ENCODE measurements around the gene CRKL.
"Not testable (repeated sequence)": the region's sequence is repeated elsewhere in the genome, so short reads cannot be mapped to it uniquely, and the experiment has no call there.

Gene CRKL

GRCh38 chr22:20901093-20902033 is 15.8 kb upstream of the CRKL start:
- not testable (repeated sequence) for H3K4me3 ChIP-seq (ENCODE audit: low read depth in 1 of 5, low read length in 5 of 5); H3K9ac ChIP-seq (ENCODE audit: low read length in 5 of 5); H3K4me1 ChIP-seq (ENCODE audit: control insufficient read depth in 5 of 5, insufficient read depth in 5 of 5, low read length in 5 of 5); H3K27me3 ChIP-seq (ENCODE audit: control insufficient read depth in 5 of 5, insufficient read depth in 4 of 5, low read length in 5 of 5); H3K9me3 ChIP-seq (ENCODE audit: control insufficient read depth in 5 of 5, low read length in 5 of 5); H3K27ac ChIP-seq (ENCODE audit: low read depth, low read length); H3K36me3 ChIP-seq (ENCODE audit: control insufficient read depth in 5 of 5, insufficient read depth in 5 of 5, low read length in 5 of 5)

- Histone ChIP-seq H3K4me3 (ENCODE audit: low read depth in 1 of 5, low read length in 5 of 5) (no peak overlapping the region), H3K27ac (ENCODE audit: low read depth, low read length) (no peak overlapping the region), H3K4me1 (ENCODE audit: control insufficient read depth in 5 of 5, insufficient read depth in 5 of 5, low read length in 5 of 5) (peaks cover 0 to 5% (median 0%) of the 10 kb centered on the region in 5 donors), H3K27me3 (ENCODE audit: control insufficient read depth in 5 of 5, insufficient read depth in 4 of 5, low read length in 5 of 5) (no peaks in the 10 kb centered on the region), H3K9me3 (ENCODE audit: control insufficient read depth in 5 of 5, low read length in 5 of 5) (no peaks in the 10 kb centered on the region), H3K9ac (ENCODE audit: low read length in 5 of 5) (no peak overlapping the region), H3K36me3 (ENCODE audit: control insufficient read depth in 5 of 5, insufficient read depth in 5 of 5, low read length in 5 of 5) (no peaks in the 10 kb centered on the region)
These were observed 14.1 kb upstream of the CRKL start for GRCh38 chr22:20903093-20903492.

DNA sequence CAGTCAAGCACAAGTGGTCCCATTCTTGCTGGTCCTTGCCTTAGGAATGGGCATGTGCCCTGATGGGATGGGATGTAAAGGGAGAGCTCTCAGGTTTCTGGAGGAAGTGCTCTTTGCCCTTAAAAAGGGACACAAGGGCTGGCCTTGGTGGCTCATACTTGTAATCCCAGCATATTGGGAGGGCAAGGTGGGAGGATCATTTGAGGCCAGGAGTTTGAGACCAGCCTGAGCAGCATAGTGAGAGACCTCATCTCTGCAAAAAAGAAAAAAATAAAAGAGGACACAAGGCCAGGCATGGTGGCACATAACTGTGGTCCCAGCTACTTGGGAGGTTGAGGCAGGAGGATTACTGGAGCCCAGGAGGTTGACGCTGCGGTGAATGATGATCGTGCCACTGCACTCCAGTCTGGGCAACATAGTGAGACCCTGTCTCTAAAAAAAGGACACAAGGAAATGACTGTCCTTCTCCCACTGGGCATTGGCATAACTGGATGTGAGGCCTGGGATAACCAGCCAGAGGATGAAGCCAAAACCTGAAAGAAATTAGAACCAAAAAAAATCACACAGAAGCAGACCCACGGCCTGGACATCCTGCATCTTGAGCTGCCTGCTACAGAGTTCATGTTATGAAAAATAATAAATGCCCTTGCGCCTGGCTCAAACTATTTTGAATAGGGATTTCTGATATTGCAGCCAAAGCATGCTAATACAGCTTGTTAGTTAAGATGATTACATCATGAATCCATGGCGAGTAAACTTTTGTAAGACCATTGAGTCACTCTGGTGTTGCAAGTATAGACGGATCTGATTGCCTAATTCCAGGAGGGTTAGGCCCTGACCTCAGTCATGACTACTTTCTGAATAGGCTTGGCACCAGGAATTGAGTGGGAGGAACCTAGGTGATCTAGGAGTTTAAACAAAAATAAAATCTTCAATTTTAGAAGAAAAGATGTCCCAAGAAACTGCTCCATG is 12.9 kb upstream of the CRKL start:
- Histone ChIP-seq H3K4me3 (ENCODE audit: low read depth in 1 of 5, low read length in 5 of 5) (no peak overlapping the region), H3K36me3 (ENCODE audit: control insufficient read depth in 5 of 5, insufficient read depth in 5 of 5, low read length in 5 of 5) (no peaks in the 10 kb centered on the region), H3K4me1 (ENCODE audit: control insufficient read depth in 5 of 5, insufficient read depth in 5 of 5, low read length in 5 of 5) (peaks cover 0 to 5% (median 0%) of the 10 kb centered on the region in 5 donors), H3K27me3 (ENCODE audit: control insufficient read depth in 5 of 5, insufficient read depth in 4 of 5, low read length in 5 of 5) (no peaks in the 10 kb centered on the region), H3K9me3 (ENCODE audit: control insufficient read depth in 5 of 5, low read length in 5 of 5) (no peaks in the 10 kb centered on the region), H3K27ac (ENCODE audit: low read depth, low read length) (peak overlapping the region; percentile 8), H3K9ac (ENCODE audit: low read length in 5 of 5) (no peak overlapping the region)

GRCh38 chr22:20904980-20905355 is 12.2 kb upstream of the CRKL start:
- Histone ChIP-seq H3K4me1 (ENCODE audit: control insufficient read depth in 5 of 5, insufficient read depth in 5 of 5, low read length in 5 of 5) (peaks cover 0 to 5% (median 0%) of the 10 kb centered on the region in 5 donors), H3K27me3 (ENCODE audit: control insufficient read depth in 5 of 5, insufficient read depth in 4 of 5, low read length in 5 of 5) (no peaks in the 10 kb centered on the region), H3K9ac (ENCODE audit: low read length in 5 of 5) (no peak overlapping the region), H3K27ac (ENCODE audit: low read depth, low read length) (no peak overlapping the region), H3K4me3 (ENCODE audit: low read depth in 1 of 5, low read length in 5 of 5) (no peak overlapping the region), H3K9me3 (ENCODE audit: control insufficient read depth in 5 of 5, low read length in 5 of 5) (no peaks in the 10 kb centered on the region), H3K36me3 (ENCODE audit: control insufficient read depth in 5 of 5, insufficient read depth in 5 of 5, low read length in 5 of 5) (no peaks in the 10 kb centered on the region)

DNA sequence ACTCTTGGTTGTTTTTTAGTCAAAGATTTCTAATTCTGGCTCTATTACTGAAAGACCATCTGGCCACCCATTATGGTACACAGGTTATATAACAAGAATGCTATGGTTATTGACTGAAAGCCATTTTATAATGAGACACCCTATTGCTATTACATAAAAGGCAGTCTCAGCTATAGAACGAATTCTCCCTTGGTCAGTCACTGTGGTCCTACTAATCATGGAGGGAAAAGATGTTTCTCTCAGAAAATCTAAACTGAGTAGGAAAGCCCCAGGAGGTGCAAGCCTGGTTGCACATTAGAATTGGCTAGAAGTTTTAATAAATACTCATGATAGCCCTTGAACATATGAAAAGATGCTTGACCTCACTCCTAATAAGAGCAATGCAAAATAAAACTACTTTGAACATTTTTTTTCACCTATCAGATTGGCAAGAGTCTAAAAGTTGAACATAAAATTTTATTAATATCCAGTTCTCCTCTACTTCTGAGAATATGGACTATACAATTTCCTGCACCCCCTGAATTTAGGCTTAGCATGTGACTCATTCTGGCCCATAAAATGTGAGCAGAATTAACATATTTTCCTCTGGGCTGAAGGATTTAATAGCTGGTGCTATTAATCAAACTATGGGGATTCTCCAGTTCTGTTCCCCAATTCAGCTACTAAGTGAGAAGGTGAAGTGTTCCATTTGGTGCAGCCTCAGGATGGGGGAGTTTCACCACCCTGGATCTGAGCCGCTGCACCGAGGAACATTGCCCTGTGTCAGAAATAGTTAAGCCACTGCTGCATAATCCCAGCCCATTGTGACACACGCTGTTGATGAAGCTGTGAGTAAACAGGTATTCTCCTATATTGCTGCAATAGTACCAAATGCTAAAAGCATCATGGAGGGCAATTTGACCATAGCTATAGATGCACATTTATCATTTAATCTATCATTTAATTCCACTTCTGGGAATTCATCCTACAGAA is 11.5 kb upstream of the CRKL start:
- Histone ChIP-seq H3K9me3 (ENCODE audit: control insufficient read depth in 5 of 5, low read length in 5 of 5) (no peaks in the 10 kb centered on the region), H3K4me3 (ENCODE audit: low read depth in 1 of 5, low read length in 5 of 5) (no peak overlapping the region), H3K27ac (ENCODE audit: low read depth, low read length) (no peak overlapping the region), H3K4me1 (ENCODE audit: control insufficient read depth in 5 of 5, insufficient read depth in 5 of 5, low read length in 5 of 5) (peaks cover 0 to 5% (median 0%) of the 10 kb centered on the region in 5 donors), H3K27me3 (ENCODE audit: control insufficient read depth in 5 of 5, insufficient read depth in 4 of 5, low read length in 5 of 5) (no peaks in the 10 kb centered on the region), H3K9ac (ENCODE audit: low read length in 5 of 5) (no peak overlapping the region), H3K36me3 (ENCODE audit: control insufficient read depth in 5 of 5, insufficient read depth in 5 of 5, low read length in 5 of 5) (no peaks in the 10 kb centered on the region)

- no peak overlapping the region for H3K4me3 ChIP-seq (ENCODE audit: low read depth in 1 of 5, low read length in 5 of 5)
- H3K4me1 ChIP-seq (ENCODE audit: control insufficient read depth in 5 of 5, insufficient read depth in 5 of 5, low read length in 5 of 5), result peaks cover 0 to 5% (median 0%) of the 10 kb centered on the region in 5 donors
- H3K36me3 ChIP-seq (ENCODE audit: control insufficient read depth in 5 of 5, insufficient read depth in 5 of 5, low read length in 5 of 5), result no peaks in the 10 kb centered on the region
- H3K27ac ChIP-seq (ENCODE audit: low read depth, low read length), result no peak overlapping the region
- H3K27me3 ChIP-seq (ENCODE audit: control insufficient read depth in 5 of 5, insufficient read depth in 4 of 5, low read length in 5 of 5), result no peaks in the 10 kb centered on the region
- no peak overlapping the region for H3K9ac ChIP-seq (ENCODE audit: low read length in 5 of 5)
- H3K9me3 ChIP-seq (ENCODE audit: control insufficient read depth in 5 of 5, low read length in 5 of 5), result no peaks in the 10 kb centered on the region
These were observed 10.8 kb upstream of the CRKL start for GRCh38 chr22:20906387-20906767.

DNA sequence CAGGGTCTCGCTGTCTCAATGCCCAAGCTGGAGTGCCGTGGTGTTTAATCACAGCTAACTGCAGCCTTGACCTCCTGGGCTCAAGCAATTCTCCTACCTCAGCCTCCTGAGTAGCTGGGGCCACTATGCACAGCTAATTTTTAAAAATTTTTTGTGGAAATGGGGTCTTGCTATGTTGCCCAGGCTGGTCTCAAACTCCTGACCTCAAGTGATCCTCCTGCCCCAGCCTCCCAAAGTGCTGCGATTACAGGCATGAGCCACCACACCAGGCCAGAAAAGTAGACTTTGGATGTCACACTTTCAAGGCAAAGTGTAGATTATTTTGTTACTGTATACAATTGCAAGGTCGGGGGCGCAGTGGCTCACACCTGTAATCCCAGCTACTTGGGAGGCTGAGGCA is 8.5 kb upstream of the CRKL start:
- not testable (repeated sequence) for H3K27me3 ChIP-seq (ENCODE audit: control insufficient read depth in 5 of 5, insufficient read depth in 4 of 5, low read length in 5 of 5); H3K4me1 ChIP-seq (ENCODE audit: control insufficient read depth in 5 of 5, insufficient read depth in 5 of 5, low read length in 5 of 5); H3K4me3 ChIP-seq (ENCODE audit: low read depth in 1 of 5, low read length in 5 of 5); H3K9me3 ChIP-seq (ENCODE audit: control insufficient read depth in 5 of 5, low read length in 5 of 5); H3K9ac ChIP-seq (ENCODE audit: low read length in 5 of 5); H3K36me3 ChIP-seq (ENCODE audit: control insufficient read depth in 5 of 5, insufficient read depth in 5 of 5, low read length in 5 of 5); H3K27ac ChIP-seq (ENCODE audit: low read depth, low read length)

DNA sequence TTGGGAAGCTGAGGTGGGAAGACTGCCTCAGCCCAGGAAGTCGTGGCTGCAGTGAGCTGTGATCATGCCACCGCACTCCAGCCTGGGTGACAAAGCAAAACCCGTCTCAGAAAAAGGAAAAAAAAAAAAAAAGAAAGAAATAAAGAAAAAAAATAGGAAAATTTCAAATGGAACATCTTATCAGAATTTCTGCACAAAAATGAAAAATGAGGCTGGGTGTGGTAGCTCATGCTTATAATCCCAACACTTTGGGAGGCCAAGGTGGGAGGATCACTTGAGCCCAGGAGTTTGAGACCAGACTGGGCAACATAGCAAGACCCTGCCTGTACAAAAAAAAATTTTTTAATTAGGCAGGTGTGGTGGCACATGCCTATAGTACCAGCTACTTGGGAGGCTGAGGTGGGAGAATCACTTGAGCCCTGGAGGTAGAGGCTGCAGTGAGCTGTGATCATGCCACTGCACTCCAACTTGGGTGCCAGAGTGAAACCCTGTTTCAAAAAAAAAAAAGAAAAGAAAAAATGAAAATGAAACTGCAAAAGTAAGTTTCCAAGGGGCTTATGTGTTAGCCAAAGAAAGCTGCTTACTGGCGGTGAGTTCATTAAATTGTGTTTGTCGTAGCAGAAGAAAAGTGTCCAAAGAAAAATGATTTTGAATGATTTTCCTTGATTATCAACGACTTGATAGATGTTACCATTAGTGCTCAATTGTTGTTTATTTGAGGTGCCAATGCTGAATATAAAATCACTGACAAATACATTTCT is 7.5 kb upstream of the CRKL start:
- no peak overlapping the region for H3K4me3 ChIP-seq (ENCODE audit: low read depth in 1 of 5, low read length in 5 of 5)
- H3K27me3 ChIP-seq (ENCODE audit: control insufficient read depth in 5 of 5, insufficient read depth in 4 of 5, low read length in 5 of 5), result no peaks in the 10 kb centered on the region
- H3K36me3 ChIP-seq (ENCODE audit: control insufficient read depth in 5 of 5, insufficient read depth in 5 of 5, low read length in 5 of 5), result no peaks in the 10 kb centered on the region
- H3K9ac ChIP-seq (ENCODE audit: low read length in 5 of 5), result no peak overlapping the region
- no peaks in the 10 kb centered on the region for H3K4me1 ChIP-seq (ENCODE audit: control insufficient read depth in 5 of 5, insufficient read depth in 5 of 5, low read length in 5 of 5)
- no peak overlapping the region for H3K27ac ChIP-seq (ENCODE audit: low read depth, low read length)
- H3K9me3 ChIP-seq (ENCODE audit: control insufficient read depth in 5 of 5, low read length in 5 of 5), result no peaks in the 10 kb centered on the region

DNA sequence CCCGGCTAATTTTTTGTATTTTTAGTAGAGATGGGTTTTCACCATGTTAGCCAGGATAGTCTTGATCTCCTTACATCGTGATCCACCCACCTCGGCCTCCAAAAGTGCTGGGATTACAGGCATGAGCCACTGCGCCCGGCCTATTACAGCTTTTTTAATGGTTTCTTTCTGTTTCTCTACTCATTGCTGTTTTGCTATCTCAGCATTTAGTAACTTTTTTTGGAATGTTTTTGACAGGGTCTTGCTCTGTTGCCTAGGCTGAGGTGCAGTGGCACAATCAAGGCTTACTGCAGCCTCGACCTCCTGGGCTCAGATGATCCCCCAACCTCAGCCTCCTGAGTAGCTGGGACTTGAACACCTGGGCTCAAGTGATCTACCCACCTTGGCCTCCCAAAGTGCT is 4.7 kb upstream of the CRKL start:
- H3K36me3 ChIP-seq (ENCODE audit: control insufficient read depth in 5 of 5, insufficient read depth in 5 of 5, low read length in 5 of 5), result no peaks in the 10 kb centered on the region
- H3K9me3 ChIP-seq (ENCODE audit: control insufficient read depth in 5 of 5, low read length in 5 of 5), result no peaks in the 10 kb centered on the region
- H3K27me3 ChIP-seq (ENCODE audit: control insufficient read depth in 5 of 5, insufficient read depth in 4 of 5, low read length in 5 of 5), result no peaks in the 10 kb centered on the region
- H3K9ac ChIP-seq (ENCODE audit: low read length in 5 of 5), result no peak overlapping the region
- peaks cover 0 to 5% (median 5%) of the 10 kb centered on the region in 5 donors for H3K4me1 ChIP-seq (ENCODE audit: control insufficient read depth in 5 of 5, insufficient read depth in 5 of 5, low read length in 5 of 5)
- no peak overlapping the region for H3K27ac ChIP-seq (ENCODE audit: low read depth, low read length)
- no peak overlapping the region for H3K4me3 ChIP-seq (ENCODE audit: low read depth in 1 of 5, low read length in 5 of 5)

Data from subcutaneous abdominal adipose tissue (tissue), 5 donors.